Left ventricle myocardium inferior (tissue), 1 donor: ENCODE measurements around the gene ISCA2. TPM values are rescaled to one million over a fixed set of nuclear protein-coding genes. Genes with fewer than 3 reads are reported as not detected.
A peak's percentile ranks its signal among the peaks of the same experiment; 100 is the strongest.

Source experiments
- DNase-seq: peaks from one replicate; pipeline ENCODE4 v3.0.0-alpha.2; 2020
- H3K27ac ChIP-seq: fragments of 200-600 bp; replicated peaks from 2 replicates; pipeline ENCODE4 v1.8.0; 2021
- H3K27me3 ChIP-seq: fragments of 200-600 bp; 2 replicates; pipeline ENCODE4 v1.8.0; 2021; ENCODE audit warnings: low read depth
- H3K36me3 ChIP-seq: fragments of 200-600 bp; 2 replicates; pipeline ENCODE4 v1.8.0; 2021
- H3K4me1 ChIP-seq: fragments of 200-600 bp; 2 replicates; pipeline ENCODE4 v1.8.0; 2021
- H3K4me3 ChIP-seq: fragments of 200-600 bp; 2 replicates; pipeline ENCODE4 v1.8.0; 2021; ENCODE audit warnings: mild to moderate bottlenecking, moderate library complexity
- H3K9me3 ChIP-seq: fragments of 200-600 bp; replicated peaks from 2 replicates; pipeline ENCODE4 v1.8.0; 2021
- intact Hi-C: fragments of 100-400 bp; cut with micrococcal nuclease; formaldehyde crosslinking; loops from one replicate; pipeline ENCODE4 v1.11.0; 2022
- total RNA-seq: library from RNA; stranded (reverse); fragmentation: NEBNext Ultra II Directional; extraction: Animal tissue kit (Norgen Biotek cat#: 25700); gene quantifications from one replicate; pipeline ENCODE4 v1.2.1, GENCODE V29; 2021
- TF ChIP-seq, protein P1 (sequence below): fragments of 200-600 bp; IDR thresholded peaks from 2 replicates; pipeline ENCODE4 v1.8.0; 2021; ENCODE audit warnings: antibody characterized with exemption, mild to moderate bottlenecking, borderline replicate concordance
- donor health status: DM: no; HTN: yes; CAD: no; lungs with severe emphysema.

The ISCA2 gene
- total RNA-seq, 1 donor from 2014 or later = 45.8 TPM

DNA sequence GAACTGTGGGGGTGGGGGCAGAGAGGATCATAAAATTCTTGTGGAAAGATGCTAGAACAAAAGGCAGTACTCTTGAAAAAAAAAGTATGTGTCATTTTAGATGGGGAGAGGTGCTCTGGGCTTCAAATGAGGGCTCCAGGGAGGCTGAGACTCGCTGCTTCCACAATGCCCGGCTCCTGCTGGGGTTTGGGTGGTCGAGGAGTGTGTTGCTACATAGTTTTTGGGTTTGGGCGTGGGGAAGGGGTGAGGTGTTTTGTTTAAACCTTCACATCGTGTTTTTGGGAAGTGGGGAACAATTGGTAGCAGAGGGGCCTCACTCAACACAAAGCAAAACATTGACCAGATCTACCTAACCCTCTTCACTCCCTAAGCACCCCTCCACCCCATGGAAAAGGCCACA is 8.1 kb downstream of the ISCA2 start:
- H3K4me3 ChIP-seq = no peak overlapping the region
- no peak overlapping the region for H3K27ac ChIP-seq
- TF ChIP-seq, protein P1, sequence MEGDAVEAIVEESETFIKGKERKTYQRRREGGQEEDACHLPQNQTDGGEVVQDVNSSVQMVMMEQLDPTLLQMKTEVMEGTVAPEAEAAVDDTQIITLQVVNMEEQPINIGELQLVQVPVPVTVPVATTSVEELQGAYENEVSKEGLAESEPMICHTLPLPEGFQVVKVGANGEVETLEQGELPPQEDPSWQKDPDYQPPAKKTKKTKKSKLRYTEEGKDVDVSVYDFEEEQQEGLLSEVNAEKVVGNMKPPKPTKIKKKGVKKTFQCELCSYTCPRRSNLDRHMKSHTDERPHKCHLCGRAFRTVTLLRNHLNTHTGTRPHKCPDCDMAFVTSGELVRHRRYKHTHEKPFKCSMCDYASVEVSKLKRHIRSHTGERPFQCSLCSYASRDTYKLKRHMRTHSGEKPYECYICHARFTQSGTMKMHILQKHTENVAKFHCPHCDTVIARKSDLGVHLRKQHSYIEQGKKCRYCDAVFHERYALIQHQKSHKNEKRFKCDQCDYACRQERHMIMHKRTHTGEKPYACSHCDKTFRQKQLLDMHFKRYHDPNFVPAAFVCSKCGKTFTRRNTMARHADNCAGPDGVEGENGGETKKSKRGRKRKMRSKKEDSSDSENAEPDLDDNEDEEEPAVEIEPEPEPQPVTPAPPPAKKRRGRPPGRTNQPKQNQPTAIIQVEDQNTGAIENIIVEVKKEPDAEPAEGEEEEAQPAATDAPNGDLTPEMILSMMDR = no peak
- peaks cover 10% of the 10 kb centered on the region for H3K4me1 ChIP-seq
- H3K9me3 ChIP-seq = no peaks in the 10 kb centered on the region
- no peaks in the 10 kb centered on the region for H3K36me3 ChIP-seq
- H3K27me3 ChIP-seq = no peaks in the 10 kb centered on the region
- DNase-seq = no peak
- intact Hi-C loops = no loop called here

GRCh38 chr14:74502236-74503019 is 8.9 kb downstream of the ISCA2 start:
- Histone ChIP-seq H3K27me3 (no peaks in the 10 kb centered on the region), H3K36me3 (no peaks in the 10 kb centered on the region), H3K4me3 (no peak overlapping the region), H3K9me3 (no peaks in the 10 kb centered on the region), H3K4me1 (peaks cover 15% of the 10 kb centered on the region), H3K27ac (no peak overlapping the region)
- intact Hi-C loops = no loop called here
- DNase-seq = no peak
- TF ChIP-seq, protein P1 = peak; percentile 39

- H3K27ac ChIP-seq = no peak overlapping the region
- no peak overlapping the region for H3K4me3 ChIP-seq
- TF ChIP-seq, protein P1 = no peak
- no peaks in the 10 kb centered on the region for H3K9me3 ChIP-seq
- no peaks in the 10 kb centered on the region for H3K36me3 ChIP-seq
- intact Hi-C loops = no loop called here
- DNase-seq = no peak
- peaks cover 15% of the 10 kb centered on the region for H3K4me1 ChIP-seq
- no peaks in the 10 kb centered on the region for H3K27me3 ChIP-seq
Observed at GRCh38 chr14:74503291-74503937, 9.8 kb downstream of the ISCA2 start.

- H3K36me3 ChIP-seq = no peaks in the 10 kb centered on the region
- DNase-seq = no peak
- intact Hi-C loops = no loop called here
Observed at GRCh38 chr14:74503938-74504335, 10.4 kb downstream of the ISCA2 start.

DNA sequence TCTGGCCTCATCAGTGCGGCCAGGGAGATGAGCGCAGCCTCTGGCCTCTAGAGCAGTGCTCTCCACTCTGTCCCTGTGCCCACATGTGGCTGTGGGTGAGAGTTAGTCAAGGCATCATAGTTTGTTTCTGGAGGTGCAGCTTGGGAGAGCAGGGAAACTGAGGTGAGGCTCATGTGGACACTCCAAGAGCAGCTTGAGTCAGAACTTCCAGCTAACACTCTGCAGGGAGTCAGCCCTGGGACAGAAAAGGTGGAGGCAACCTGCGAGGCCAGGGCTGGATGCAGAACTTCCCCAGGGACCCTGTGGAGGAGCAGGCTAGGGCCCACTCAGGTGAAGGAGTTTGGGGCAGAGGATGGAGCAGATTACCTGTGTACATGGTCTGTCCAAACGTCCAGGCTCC is 10.8 kb downstream of the ISCA2 start:
- no peaks in the 10 kb centered on the region for H3K36me3 ChIP-seq
- intact Hi-C loops = no loop called here
- no peak overlapping the region for H3K27ac ChIP-seq
- H3K4me3 ChIP-seq = no peak overlapping the region
- DNase-seq = no peak
- no peaks in the 10 kb centered on the region for H3K27me3 ChIP-seq
- H3K4me1 ChIP-seq = peaks cover 15% of the 10 kb centered on the region
- no peaks in the 10 kb centered on the region for H3K9me3 ChIP-seq
- TF ChIP-seq, protein P1 = no peak

More at GRCh38 chr14:74503938-74504335, 10.4 kb downstream of the ISCA2 start:
- H3K9me3 ChIP-seq = no peaks in the 10 kb centered on the region
- H3K4me1 ChIP-seq = peaks cover 15% of the 10 kb centered on the region
- TF ChIP-seq, protein P1 = no peak
- no peaks in the 10 kb centered on the region for H3K27me3 ChIP-seq
- no peak overlapping the region for H3K4me3 ChIP-seq
- no peak overlapping the region for H3K27ac ChIP-seq
